ENCODE results near the gene PPP2R5A.
"Not testable (repeated sequence)": the region's sequence is repeated elsewhere in the genome, so short reads cannot be mapped to it uniquely, and the experiment has no call there.

PPP2R5A gene

GRCh38 chr1:212364985-212365384, 79.8 kb downstream of the PPP2R5A start:
- DNase-seq = no peak

GRCh38 chr1:212366901-212367300, 81.7 kb downstream of the PPP2R5A start:
- DNase-seq = no peak

- DNase-seq = no peak
Observed at GRCh38 chr1:212367474-212368072, 82.4 kb downstream of the PPP2R5A start.

- DNase-seq = no peak
Observed at GRCh38 chr1:212368073-212368484, 82.9 kb downstream of the PPP2R5A start.

- DNase-seq = no peak
Observed at GRCh38 chr1:212375986-212376385, 90.8 kb downstream of the PPP2R5A start.

GRCh38 chr1:212377644-212378043, 92.4 kb downstream of the PPP2R5A start:
- no peak for DNase-seq

GRCh38 chr1:212379366-212379765, 94.2 kb downstream of the PPP2R5A start:
- no peak for DNase-seq

- no peak for DNase-seq
Observed at GRCh38 chr1:212381397-212382035, 96.3 kb downstream of the PPP2R5A start.

GRCh38 chr1:212386029-212386428, 100.8 kb downstream of the PPP2R5A start:
- no peak for DNase-seq

- DNase-seq = no peak
Observed at GRCh38 chr1:212388985-212389716, 103.9 kb downstream of the PPP2R5A start.

- not testable (repeated sequence) for DNase-seq
Observed at GRCh38 chr1:212395678-212396437, 110.6 kb downstream of the PPP2R5A start.

GRCh38 chr1:212396638-212397037, 111.4 kb downstream of the PPP2R5A start:
- no peak for DNase-seq

GRCh38 chr1:212397171-212397570, 112.0 kb downstream of the PPP2R5A start:
- no peak for DNase-seq

GRCh38 chr1:212401042-212401441, 115.8 kb downstream of the PPP2R5A start:
- DNase-seq = no peak

GRCh38 chr1:212401838-212402582, 116.8 kb downstream of the PPP2R5A start:
- no peak for DNase-seq

- DNase-seq = no peak
Observed at GRCh38 chr1:212402666-212403321, 117.6 kb downstream of the PPP2R5A start.

- no peak for DNase-seq
Observed at GRCh38 chr1:212410231-212410820, 125.1 kb downstream of the PPP2R5A start.

Measured in femur (tissue), 1 donor.